ENCODE results near the gene STT3B.

GRCh38 chr3:31541089-31541488 lies 8.4 kb downstream of the STT3B start:
- TF ChIP-seq, protein P1, sequence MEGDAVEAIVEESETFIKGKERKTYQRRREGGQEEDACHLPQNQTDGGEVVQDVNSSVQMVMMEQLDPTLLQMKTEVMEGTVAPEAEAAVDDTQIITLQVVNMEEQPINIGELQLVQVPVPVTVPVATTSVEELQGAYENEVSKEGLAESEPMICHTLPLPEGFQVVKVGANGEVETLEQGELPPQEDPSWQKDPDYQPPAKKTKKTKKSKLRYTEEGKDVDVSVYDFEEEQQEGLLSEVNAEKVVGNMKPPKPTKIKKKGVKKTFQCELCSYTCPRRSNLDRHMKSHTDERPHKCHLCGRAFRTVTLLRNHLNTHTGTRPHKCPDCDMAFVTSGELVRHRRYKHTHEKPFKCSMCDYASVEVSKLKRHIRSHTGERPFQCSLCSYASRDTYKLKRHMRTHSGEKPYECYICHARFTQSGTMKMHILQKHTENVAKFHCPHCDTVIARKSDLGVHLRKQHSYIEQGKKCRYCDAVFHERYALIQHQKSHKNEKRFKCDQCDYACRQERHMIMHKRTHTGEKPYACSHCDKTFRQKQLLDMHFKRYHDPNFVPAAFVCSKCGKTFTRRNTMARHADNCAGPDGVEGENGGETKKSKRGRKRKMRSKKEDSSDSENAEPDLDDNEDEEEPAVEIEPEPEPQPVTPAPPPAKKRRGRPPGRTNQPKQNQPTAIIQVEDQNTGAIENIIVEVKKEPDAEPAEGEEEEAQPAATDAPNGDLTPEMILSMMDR (IDR thresholded peaks at IDR 0.05), result no peak
- TF ChIP-seq POLR2A (IDR thresholded peaks at IDR 0.05) (no peak), POLR2AphosphoS5 (IDR thresholded peaks at IDR 0.05) (no peak)
